Kidney (tissue), 14 donors: ENCODE results near the gene SPO11. TPM values are rescaled to one million over a fixed set of nuclear protein-coding genes. Genes with fewer than 3 reads are reported as not detected.

Experiments
- DNase-seq, 5 donors: peaks; one replicate each; pipeline ENCODE4 v3.0.0-alpha.2; 2013 to 2020
- FAIRE-seq: peaks from 2 replicates; lab custom pipeline; 2012; peaks lifted over from hg19 to GRCh38; lab: Jason Lieb, UNC
- H3K27ac ChIP-seq, 2 donors: one replicate each; pipeline ENCODE4 v1.7.0; 2013; ENCODE audit warnings: low read depth in 2 of 2, low read length in 2 of 2, inconsistent platforms in 1 of 2
- H3K27me3 ChIP-seq: one replicate; pipeline ENCODE4 v1.7.1; 2013; ENCODE audit warnings: low read length, inconsistent platforms; ENCODE audit not compliant: control insufficient read depth, insufficient read depth
- H3K36me3 ChIP-seq, 3 donors: one replicate each; pipeline versions ENCODE4 v1.7.0 to v1.7.1; 2013; ENCODE audit warnings: low read length in 3 of 3, control low read depth in 1 of 3, inconsistent platforms in 1 of 3; ENCODE audit not compliant: insufficient read depth in 3 of 3, control insufficient read depth in 2 of 3
- H3K4me1 ChIP-seq, 3 donors: one replicate each; pipeline versions ENCODE4 v1.7.0 to v1.7.1; 2013; ENCODE audit warnings: low read length in 3 of 3, inconsistent platforms in 1 of 3, low read depth in 1 of 3; ENCODE audit not compliant: control insufficient read depth in 2 of 3, insufficient read depth in 2 of 3
- H3K4me3 ChIP-seq, 3 donors: one replicate each; pipeline versions ENCODE4 v1.7.0 to v1.8.1; 2013; ENCODE audit warnings: low read length in 3 of 3, control low read depth in 1 of 3, inconsistent platforms in 1 of 3
- H3K9ac ChIP-seq, 3 donors: one replicate each; pipeline versions ENCODE4 v1.7.0 to v1.7.1; 2013; ENCODE audit warnings: low read length in 3 of 3, control low read depth in 1 of 3, inconsistent platforms in 1 of 3
- H3K9me3 ChIP-seq, 3 donors: one replicate each; pipeline versions ENCODE4 v1.7.0 to v1.7.1; 2013; ENCODE audit warnings: low read length in 3 of 3, control low read depth in 1 of 3, inconsistent platforms in 1 of 3; ENCODE audit not compliant: control insufficient read depth in 2 of 3, insufficient read depth in 1 of 3
- CTCF ChIP-seq: IDR thresholded peaks from 3 replicates; pipeline ENCODE4 v1.5.1; 2012; ENCODE audit warnings: mild to moderate bottlenecking, moderate library complexity, borderline replicate concordance; ENCODE audit not compliant: insufficient read depth; ENCODE audit errors: extremely low read depth
- intact Hi-C: fragments of 100-400 bp; cut with DNase I; formaldehyde crosslinking; loops from one replicate; pipeline ENCODE4 v1.11.1; 2022
- polyA plus RNA-seq: library from polyadenylated mRNA; stranded (reverse); fragments of 350-450 nt; fragmentation: Illumina TruSeq; extraction: RNeasy Lipid Tissue Mini Kit (QIAGEN cat#74804); gene quantifications from one replicate; pipeline ENCODE4 v1.2.3, GENCODE V29; 2014; ENCODE audit warnings: low read depth, low replicate concordance; ENCODE audit not compliant: insufficient read depth
- total RNA-seq: library from RNA; stranded (reverse); fragmentation: NEBNext Ultra II Directional; extraction: Animal tissue kit (Norgen Biotek cat#: 25700); gene quantifications from one replicate; pipeline ENCODE4 v1.2.1, GENCODE V29; 2021
- donor health status: control.
- donor health status: control.
- donor health status: control.
- donor health status: control.
- donor health status: control.
- donor health status: DM: yes; HTN: yes; CAD: no.
- donor health status: Normal renal cell carcinoma (clear cell type).

The SPO11 gene
- total and polyA plus RNA-seq, 2 donors from 2014 or later = not detected

- Histone ChIP-seq H3K36me3 (no peaks in the 10 kb centered on the region), H3K9me3 (no peaks in the 10 kb centered on the region), H3K27me3 (no peaks in the 10 kb centered on the region), H3K9ac (no peak overlapping the region), H3K27ac (no peak overlapping the region), H3K4me3 (no peak overlapping the region), H3K4me1 (no peaks in the 10 kb centered on the region)
- TF ChIP-seq CTCF = no peak
- DNase-seq (peak in 1 of 5 donors; percentile 50), FAIRE-seq (no peak)
- intact Hi-C loops = no loop called here
These were observed 5.8 kb downstream of the SPO11 start for GRCh38 chr20:57335392-57335791.

DNA sequence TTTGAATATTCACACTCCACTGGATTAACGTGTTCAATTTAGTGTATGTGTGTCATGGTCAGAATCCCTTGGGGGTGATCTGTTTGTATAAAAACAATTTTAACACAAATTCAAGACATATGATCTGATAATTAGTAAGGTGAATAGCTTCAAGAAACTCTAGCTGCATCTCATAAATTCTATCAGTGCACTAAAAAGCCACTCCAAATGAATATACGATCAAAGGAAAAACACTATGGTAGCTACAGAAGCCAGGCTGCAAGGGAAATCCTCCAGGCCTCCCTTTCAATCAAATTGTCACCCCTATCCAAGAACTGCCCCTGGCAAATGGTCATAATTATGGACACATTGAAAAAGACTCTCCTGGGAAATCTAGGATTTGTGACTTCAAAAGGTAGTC is 12.1 kb downstream of the SPO11 start:
- Histone ChIP-seq H3K4me1 (no peaks in the 10 kb centered on the region), H3K9ac (no peak overlapping the region), H3K4me3 (no peak overlapping the region), H3K27me3 (no peaks in the 10 kb centered on the region), H3K9me3 (no peaks in the 10 kb centered on the region), H3K27ac (no peak overlapping the region), H3K36me3 (no peaks in the 10 kb centered on the region)
- TF ChIP-seq CTCF = no peak
- intact Hi-C loops = no loop called here
- no peak for DNase-seq
- FAIRE-seq = no peak

GRCh38 chr20:57342829-57343228 is 13.2 kb downstream of the SPO11 start:
- H3K36me3 ChIP-seq = no peaks in the 10 kb centered on the region
- DNase-seq = no peak
- no peak overlapping the region for H3K27ac ChIP-seq
- no peaks in the 10 kb centered on the region for H3K27me3 ChIP-seq
- no peak overlapping the region for H3K4me3 ChIP-seq
- no peak for TF ChIP-seq CTCF
- H3K9me3 ChIP-seq = no peaks in the 10 kb centered on the region
- H3K4me1 ChIP-seq = no peaks in the 10 kb centered on the region
- no peak overlapping the region for H3K9ac ChIP-seq
- FAIRE-seq = no peak
- intact Hi-C loops = no loop called here

- H3K27ac ChIP-seq = no peak overlapping the region
- DNase-seq (peak; percentile 70 to 88 (median 79)), FAIRE-seq (peak; percentile 88)
- H3K36me3 ChIP-seq = no peaks in the 10 kb centered on the region
- peak; percentile 78 for TF ChIP-seq CTCF
- no peaks in the 10 kb centered on the region for H3K9me3 ChIP-seq
- H3K4me3 ChIP-seq = no peak overlapping the region
- H3K4me1 ChIP-seq = peaks cover 0 to under 1% (median 0%) of the 10 kb centered on the region in 3 donors
- intact Hi-C loops = loop anchor here (5.0 kb wide), 1 partner anchor 254 kb away; no protein-coding TSS in a partner anchor
- H3K9ac ChIP-seq = no peak overlapping the region
- no peaks in the 10 kb centered on the region for H3K27me3 ChIP-seq
These were observed 16.9 kb downstream of the SPO11 start for GRCh38 chr20:57346477-57346876.
